Neural cell (in vitro differentiated cells): ENCODE data around the gene GPC5. TPM values are rescaled to one million over a fixed set of nuclear protein-coding genes. Genes with fewer than 3 reads are reported as not detected.

Experiments used
- H2AFZ ChIP-seq: fragments of 200-600, 300-800 bp; sonication (generic), shearing (Covaris generic); 2 replicates; pipeline ENCODE4 v1.6.0; 2014; ENCODE audit warnings: low read depth, mild to moderate bottlenecking, antibody characterized with exemption, low read length, moderate library complexity
- H3F3A ChIP-seq: fragments of 200-600 bp; shearing (Covaris generic); 2 replicates; pipeline ENCODE4 v1.6.1; 2016; ENCODE audit warnings: mild to moderate bottlenecking, moderate library complexity, mixed read lengths, antibody characterized with exemption, low read length; ENCODE audit not compliant: insufficient read depth, poor library complexity, severe bottlenecking
- H3K27ac ChIP-seq: fragments of 200-600, 300-800 bp; sonication (generic), shearing (Covaris generic); 2 replicates; pipeline ENCODE4 v1.5.1; 2014; ENCODE audit warnings: mild to moderate bottlenecking, low read length, moderate library complexity
- H3K27me3 ChIP-seq: fragments of 300-800, 200-600 bp; sonication (generic), shearing (Covaris generic); 2 replicates; pipeline ENCODE4 v1.6.0; 2014; ENCODE audit warnings: mild to moderate bottlenecking, low read depth, low read length, moderate library complexity; ENCODE audit not compliant: insufficient read depth
- H3K36me3 ChIP-seq: fragments of 300-800, 200-600 bp; sonication (generic), shearing (Covaris generic); 2 replicates; pipeline ENCODE4 v1.5.1; 2014; ENCODE audit warnings: mild to moderate bottlenecking, antibody characterized with exemption, low read length, moderate library complexity; ENCODE audit not compliant: insufficient read depth
- H3K4me2 ChIP-seq: fragments of 300-800, 200-600 bp; sonication (generic), shearing (Covaris generic); 2 replicates; pipeline ENCODE4 v1.6.0; 2014; ENCODE audit warnings: mild to moderate bottlenecking, low read length
- H3K4me3 ChIP-seq: fragments of 300-800, 200-600 bp; sonication (generic), shearing (Covaris generic); 2 replicates; pipeline ENCODE4 v1.5.1; 2014; ENCODE audit warnings: mild to moderate bottlenecking, low read length, moderate library complexity
- H3K79me2 ChIP-seq: fragments of 200-600 bp; shearing (Covaris generic); replicated peaks from 2 replicates; pipeline ENCODE4 v1.6.0; 2014; ENCODE audit warnings: mild to moderate bottlenecking, low read length, moderate library complexity; ENCODE audit not compliant: insufficient read depth
- H3K9ac ChIP-seq: fragments of 300-800, 200-600 bp; sonication (generic), shearing (Covaris generic); 2 replicates; pipeline ENCODE4 v1.6.1; 2016; ENCODE audit warnings: mild to moderate bottlenecking, low read length, mixed read lengths
- H3K9me2 ChIP-seq: fragments of 200-600 bp; shearing (Covaris generic); 2 replicates; pipeline ENCODE4 v1.6.1; 2016; ENCODE audit warnings: mild to moderate bottlenecking, low read length, mixed read lengths; ENCODE audit not compliant: insufficient read depth
- H3K9me3 ChIP-seq: fragments of 200-600, 300-800 bp; sonication (generic), shearing (Covaris generic); 2 replicates; pipeline ENCODE4 v1.6.1; 2016; ENCODE audit warnings: mild to moderate bottlenecking, mixed run types, low read length, moderate library complexity, mixed read lengths
- H4K20me1 ChIP-seq: fragments of 200-600 bp; shearing (Covaris generic); 2 replicates; pipeline ENCODE4 v1.6.1; 2016; ENCODE audit warnings: mild to moderate bottlenecking, mixed run types; ENCODE audit not compliant: insufficient read depth
- CTCF ChIP-seq: fragments of 450-650 bp; IDR thresholded peaks from 2 replicates; pipeline ENCODE4 v1.5.1; 2014; ENCODE audit warnings: antibody characterized with exemption, mild to moderate bottlenecking, moderate library complexity; ENCODE audit not compliant: poor library complexity, severe bottlenecking
- EP300 ChIP-seq: fragments of 450-650 bp; conservative IDR thresholded peaks from 2 replicates; pipeline ENCODE4 v1.6.1; 2014; ENCODE audit warnings: antibody characterized with exemption, mild to moderate bottlenecking, moderate library complexity; ENCODE audit not compliant: poor library complexity, severe bottlenecking
- EZH2 ChIP-seq: fragments of 200-600, 300-800 bp; shearing (Covaris generic), sonication (generic); IDR thresholded peaks from 2 replicates; pipeline ENCODE4 v1.6.1; 2014; ENCODE audit warnings: antibody characterized with exemption, low read length, borderline replicate concordance, mild to moderate bottlenecking; ENCODE audit not compliant: insufficient read depth, poor library complexity, severe bottlenecking
- MXI1 ChIP-seq: fragments of 450-650 bp; conservative IDR thresholded peaks from 2 replicates; pipeline ENCODE4 v1.6.1; 2014; ENCODE audit warnings: antibody characterized with exemption, mild to moderate bottlenecking; ENCODE audit not compliant: poor library complexity, severe bottlenecking
- POLR2AphosphoS5 ChIP-seq: IDR thresholded peaks from 2 replicates; pipeline ENCODE4 v1.6.1; 2012
- RAD21 ChIP-seq: fragments of 450-650 bp; conservative IDR thresholded peaks from 2 replicates; pipeline ENCODE4 v1.6.1; 2014; ENCODE audit warnings: antibody characterized with exemption, mild to moderate bottlenecking, moderate library complexity
- REST ChIP-seq: IDR thresholded peaks from 2 replicates; pipeline ENCODE4 v1.6.1; 2012; ENCODE audit warnings: borderline replicate concordance
- SMC3 ChIP-seq: fragments of 450-650 bp; conservative IDR thresholded peaks from 2 replicates; pipeline ENCODE4 v1.6.1; 2014; ENCODE audit warnings: antibody characterized with exemption, mild to moderate bottlenecking, moderate library complexity; ENCODE audit not compliant: poor library complexity
- TAF1 ChIP-seq: IDR thresholded peaks from 2 replicates; pipeline ENCODE4 v1.6.1; 2012; ENCODE audit warnings: low read depth
- polyA plus RNA-seq: library from polyadenylated mRNA; depleted of rRNA; stranded (reverse); fragments of >200 nt; gene quantifications from 2 replicates; pipeline ENCODE4 v1.2.3, GENCODE V29; 2014

GPC5 gene
- polyA plus RNA-seq, 1 donor from 2014 or later = 5.0 TPM

DNA sequence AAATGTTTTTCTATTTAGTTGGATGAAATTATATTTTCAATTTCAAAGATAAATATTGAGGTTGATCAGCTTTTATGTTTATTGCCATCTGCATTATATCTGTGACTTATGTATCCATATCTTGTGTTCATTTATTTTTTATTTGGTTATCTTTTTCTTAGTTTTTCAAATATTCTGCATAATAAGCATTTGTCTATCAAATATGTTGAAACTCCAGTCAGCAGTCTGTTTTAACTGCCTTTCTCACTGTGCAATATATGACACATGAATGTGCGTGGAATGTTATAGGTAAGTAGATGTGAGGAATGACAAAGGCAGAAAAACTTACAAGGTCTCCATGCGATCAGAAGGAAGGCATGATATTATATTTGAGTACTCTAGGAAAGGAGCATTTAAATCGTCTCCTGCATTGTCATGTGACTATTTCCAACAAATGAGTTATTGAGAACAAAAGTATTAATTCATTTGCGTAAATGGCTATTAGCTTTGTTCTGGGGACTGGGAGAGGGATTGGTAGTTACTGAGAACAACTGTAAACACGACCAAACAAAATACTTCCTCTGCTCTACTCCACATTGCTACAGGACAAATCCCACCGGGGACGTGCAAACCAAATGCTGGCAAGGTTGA, 318.1 kb downstream of the GPC5 start:
- H3K27ac ChIP-seq = no peak overlapping the region
- TF ChIP-seq SMC3 (no peak), REST (no peak), RAD21 (no peak)
- H3K9me2 ChIP-seq = no peaks in the 10 kb centered on the region
- H3K27me3 ChIP-seq = no peaks in the 10 kb centered on the region
- H3F3A ChIP-seq = no peaks in the 10 kb centered on the region
- no peaks in the 10 kb centered on the region for H3K79me2 ChIP-seq
- H3K4me3 ChIP-seq = no peak overlapping the region
- no peak overlapping the region for H2AFZ ChIP-seq
- H3K36me3 ChIP-seq = no peaks in the 10 kb centered on the region
- H3K9ac ChIP-seq = no peak overlapping the region
- H4K20me1 ChIP-seq = no peaks in the 10 kb centered on the region
- H3K4me2 ChIP-seq = no peak overlapping the region
- no peaks in the 10 kb centered on the region for H3K9me3 ChIP-seq

GRCh38 chr13:91719033-91719432, 320.6 kb downstream of the GPC5 start:
- Histone ChIP-seq H3K9me3 (no peaks in the 10 kb centered on the region), H3K27me3 (no peaks in the 10 kb centered on the region), H3K27ac (no peak overlapping the region), H3K9me2 (no peaks in the 10 kb centered on the region), H3K4me3 (no peak overlapping the region), H3K4me2 (no peak overlapping the region), H3K79me2 (no peaks in the 10 kb centered on the region), H2AFZ (no peak overlapping the region), H3F3A (no peaks in the 10 kb centered on the region), H3K9ac (no peak overlapping the region), H4K20me1 (no peaks in the 10 kb centered on the region), H3K36me3 (no peaks in the 10 kb centered on the region)
- TF ChIP-seq CTCF (no peak), TAF1 (no peak), EP300 (no peak), REST (no peak), POLR2AphosphoS5 (no peak), RAD21 (no peak), SMC3 (no peak), MXI1 (no peak), EZH2 (no peak)
